ENCODE measurements around the gene PDCD10. TPM values are rescaled to one million over a fixed set of nuclear protein-coding genes. Genes with fewer than 3 reads are reported as not detected.

PDCD10 gene
- total RNA-seq, 5 donors from 2014 or later (not counting 1 experiment from before 2014, with no cell fraction given), result 40.2 to 46.7 (median 40.8) TPM

DNA sequence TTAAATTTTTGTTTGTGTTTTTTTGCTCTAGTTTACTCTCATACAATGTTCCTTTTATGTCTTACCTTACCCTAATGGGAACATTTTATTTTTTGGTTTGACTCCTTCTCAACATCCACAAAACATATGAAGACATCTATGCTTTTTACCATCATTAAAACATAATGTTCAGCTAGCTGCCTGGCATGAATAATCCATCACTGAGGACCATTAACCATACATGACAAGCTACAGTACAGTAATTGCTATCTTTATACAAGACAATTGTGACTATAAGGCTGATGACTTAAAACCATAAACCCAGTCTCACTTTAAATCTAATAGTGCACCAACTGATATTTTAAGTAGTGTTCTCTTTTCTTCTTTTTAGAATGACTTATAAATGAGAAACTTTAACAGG, 14.5 kb upstream of the PDCD10 start:
- H3K4me3 Mint-ChIP-seq, result no peak overlapping the region
- H3K27ac ChIP-seq (ENCODE audit: low read length), result no peak overlapping the region
- H3K27me3 ChIP-seq (replicated peaks in 1 of 2; ENCODE audit: control insufficient read depth in 2 of 2, extremely low read depth in 1 of 2, insufficient read depth in 2 of 2, low read length in 1 of 2), result no peaks in the 10 kb centered on the region
- H3K36me3 ChIP-seq (ENCODE audit: control insufficient read depth in 2 of 2, extremely low read depth in 1 of 2, insufficient read depth in 1 of 2, low read length in 1 of 2), result no peaks in the 10 kb centered on the region
- no peak overlapping the region for H3K27ac Mint-ChIP-seq
- ChIA-PET POLR2A (interaction anchor here in 1 of 2 donors (0.6 kb wide), 1 partner anchor 56 kb away, joined by 3 read pairs; no protein-coding TSS in a partner anchor), CTCF (interaction anchor here (0.7 to 1.2 kb wide), 2 partner anchors 12 to 369 kb away, joined by 3 read pairs; partner anchors contain the start of gene ZBBX (in 1 of the 2))
- no peaks in the 10 kb centered on the region for H3K36me3 Mint-ChIP-seq
- H3K9me3 ChIP-seq, result no peaks in the 10 kb centered on the region
- no peak for DNase-seq
- peaks cover 13 to 22% (median 16%) of the 10 kb centered on the region in 3 donors for H3K4me1 Mint-ChIP-seq
- H3K4me1 ChIP-seq (ENCODE audit: control insufficient read depth in 1 of 2, extremely low read depth in 1 of 2, insufficient read depth in 2 of 2, low read length in 2 of 2), result peaks cover 0 to 4% of the 10 kb centered on the region in 2 experiments
- no peaks in the 10 kb centered on the region for H3K9me3 Mint-ChIP-seq
- H3K27me3 Mint-ChIP-seq, result no peaks in the 10 kb centered on the region
- H3K4me3 ChIP-seq (ENCODE audit: control insufficient read depth in 1 of 2, extremely low read depth in 1 of 2, low read length in 1 of 2), result no peak overlapping the region
- no peak for ATAC-seq (replicated peaks in 1 of 4)

DNA sequence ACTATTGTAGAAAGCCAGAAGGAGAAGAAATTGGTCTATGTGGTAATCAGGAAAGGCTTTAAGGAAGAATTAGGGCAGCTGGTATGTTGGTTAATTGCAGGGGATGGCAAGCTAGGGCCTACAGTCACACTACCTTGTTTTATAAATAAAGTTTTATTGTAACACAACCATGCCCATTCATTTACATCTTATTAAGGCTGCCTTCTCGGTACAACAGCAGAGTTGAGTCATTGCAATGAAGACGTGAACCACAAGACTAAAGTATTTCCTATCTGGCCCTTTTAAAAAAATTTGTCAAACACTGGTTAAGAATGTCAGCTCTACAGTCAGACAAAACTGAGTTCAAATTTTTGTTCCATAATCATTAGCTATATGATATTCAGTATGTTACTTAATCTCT, 9.1 kb upstream of the PDCD10 start:
- POLR2A ChIA-PET, result interaction anchor here (0.6 kb wide), 2 partner anchors 140 to 351 kb away, joined by 3 read pairs; no protein-coding TSS in a partner anchor
- ATAC-seq (replicated peaks in 1 of 4) (no peak), DNase-seq (no peak)
- no peaks in the 10 kb centered on the region for H3K27me3 Mint-ChIP-seq
- H3K27ac Mint-ChIP-seq, result no peak overlapping the region
- H3K36me3 ChIP-seq (ENCODE audit: control insufficient read depth in 2 of 2, extremely low read depth in 1 of 2, insufficient read depth in 1 of 2, low read length in 1 of 2), result no peaks in the 10 kb centered on the region
- H3K27me3 ChIP-seq (replicated peaks in 1 of 2; ENCODE audit: control insufficient read depth in 2 of 2, extremely low read depth in 1 of 2, insufficient read depth in 2 of 2, low read length in 1 of 2), result no peaks in the 10 kb centered on the region
- H3K36me3 Mint-ChIP-seq, result peaks cover 3% of the 10 kb centered on the region
- no peak overlapping the region for H3K27ac ChIP-seq (ENCODE audit: low read length)
- no peaks in the 10 kb centered on the region for H3K9me3 ChIP-seq
- H3K4me1 Mint-ChIP-seq, result peaks cover 0 to 9% (median 5%) of the 10 kb centered on the region in 3 donors
- H3K4me3 ChIP-seq (ENCODE audit: control insufficient read depth in 1 of 2, extremely low read depth in 1 of 2, low read length in 1 of 2), result no peak overlapping the region
- H3K4me3 Mint-ChIP-seq, result no peak overlapping the region
- H3K9me3 Mint-ChIP-seq, result no peaks in the 10 kb centered on the region
- no CpG with 5 or more reads among the region's 2 CpGs for WGBS (ENCODE audit: insufficient coverage)
- CTCF ChIA-PET, result interaction anchor here (0.6 to 1.4 kb wide), 3 partner anchors 39 to 346 kb away, joined by 3 to 4 read pairs (median 3); no protein-coding TSS in a partner anchor
- no peaks in the 10 kb centered on the region for H3K4me1 ChIP-seq (ENCODE audit: control insufficient read depth in 1 of 2, extremely low read depth in 1 of 2, insufficient read depth in 2 of 2, low read length in 2 of 2)

DNA sequence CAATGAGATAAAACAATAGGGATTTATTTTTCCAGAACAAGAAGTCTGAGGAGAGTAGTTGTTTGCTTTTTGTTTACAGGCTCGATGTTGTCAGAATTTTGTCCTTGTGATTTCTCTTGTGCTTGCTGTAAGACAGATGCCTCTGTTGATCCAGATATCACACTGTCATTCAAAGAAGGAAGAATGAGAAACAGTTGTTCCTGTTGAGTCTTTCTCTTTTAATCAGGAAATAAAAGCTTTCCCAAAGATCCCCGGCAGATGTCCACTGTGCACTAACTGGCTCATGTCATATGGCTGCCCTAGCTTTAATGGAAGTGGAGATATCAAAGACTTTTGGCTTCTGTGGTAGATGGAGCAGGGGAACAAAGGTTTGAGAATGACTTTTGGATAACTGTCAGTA, 7.6 kb upstream of the PDCD10 start:
- H3K4me3 Mint-ChIP-seq, result no peak overlapping the region
- no peak for DNase-seq

DNA sequence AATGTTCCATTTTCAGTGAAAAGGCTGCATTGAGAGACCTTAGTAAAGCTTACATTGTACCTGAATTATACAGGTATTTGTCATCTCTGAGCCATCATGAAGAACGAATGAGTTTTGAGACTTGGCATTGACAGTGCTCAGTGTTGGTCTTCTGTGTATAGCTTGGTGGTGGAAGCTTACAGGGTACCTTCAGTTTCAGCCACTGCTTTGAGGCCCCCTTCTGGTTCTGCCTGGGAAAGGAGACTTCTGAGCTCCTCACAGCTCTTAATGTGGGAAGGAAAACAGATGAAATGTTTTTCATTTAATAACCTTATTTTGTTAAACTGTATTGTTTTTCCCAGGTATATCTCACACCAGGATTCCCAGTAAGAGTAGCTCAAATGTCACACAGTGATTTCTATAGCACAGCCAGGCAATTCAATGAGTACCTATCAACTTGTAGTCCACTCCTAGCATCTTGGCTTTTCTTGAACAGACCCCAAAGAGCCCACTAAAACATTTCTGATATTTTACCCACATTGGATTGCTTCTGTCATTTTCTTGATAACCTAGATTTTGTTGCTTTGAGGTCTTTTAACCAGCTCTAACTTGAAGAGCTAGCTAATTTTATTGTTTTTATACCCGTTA, 6.4 kb upstream of the PDCD10 start:
- H3K9me3 ChIP-seq, result no peaks in the 10 kb centered on the region
- CTCF ChIA-PET, result interaction anchor here (0.9 to 1.6 kb wide), 8 partner anchors 10 to 361 kb away, joined by 3 to 10 read pairs (median 4); partner anchors contain the start of gene ZBBX (in 2 of the 2)

More for the DNA sequence above, 7.6 kb upstream of the PDCD10 start:
- Histone ChIP-seq H3K36me3 (ENCODE audit: control insufficient read depth in 2 of 2, extremely low read depth in 1 of 2, insufficient read depth in 1 of 2, low read length in 1 of 2) (no peaks in the 10 kb centered on the region), H3K4me3 (ENCODE audit: control insufficient read depth in 1 of 2, extremely low read depth in 1 of 2, low read length in 1 of 2) (no peak overlapping the region), H3K27ac (ENCODE audit: low read length) (no peak overlapping the region), H3K9me3 (no peaks in the 10 kb centered on the region), H3K27me3 (replicated peaks in 1 of 2; ENCODE audit: control insufficient read depth in 2 of 2, extremely low read depth in 1 of 2, insufficient read depth in 2 of 2, low read length in 1 of 2) (no peaks in the 10 kb centered on the region), H3K4me1 (ENCODE audit: control insufficient read depth in 1 of 2, extremely low read depth in 1 of 2, insufficient read depth in 2 of 2, low read length in 2 of 2) (no peaks in the 10 kb centered on the region)
- no CpG with 5 or more reads among the region's 2 CpGs for WGBS (ENCODE audit: insufficient coverage)
- Mint-ChIP-seq H3K27ac (no peak overlapping the region), H3K27me3 (no peaks in the 10 kb centered on the region), H3K36me3 (peaks cover 3% of the 10 kb centered on the region), H3K9me3 (no peaks in the 10 kb centered on the region), H3K4me1 (peaks cover 6 to 17% (median 12%) of the 10 kb centered on the region in 3 donors)
- CTCF ChIA-PET, result interaction anchor here in 1 of 2 donors (1.3 to 1.6 kb wide), 3 partner anchors 11 to 52 kb away, joined by 3 to 7 read pairs (median 4); no protein-coding TSS in a partner anchor
- no peak for ATAC-seq (replicated peaks in 1 of 4)
- POLR2A ChIA-PET, result no interaction called here

DNA sequence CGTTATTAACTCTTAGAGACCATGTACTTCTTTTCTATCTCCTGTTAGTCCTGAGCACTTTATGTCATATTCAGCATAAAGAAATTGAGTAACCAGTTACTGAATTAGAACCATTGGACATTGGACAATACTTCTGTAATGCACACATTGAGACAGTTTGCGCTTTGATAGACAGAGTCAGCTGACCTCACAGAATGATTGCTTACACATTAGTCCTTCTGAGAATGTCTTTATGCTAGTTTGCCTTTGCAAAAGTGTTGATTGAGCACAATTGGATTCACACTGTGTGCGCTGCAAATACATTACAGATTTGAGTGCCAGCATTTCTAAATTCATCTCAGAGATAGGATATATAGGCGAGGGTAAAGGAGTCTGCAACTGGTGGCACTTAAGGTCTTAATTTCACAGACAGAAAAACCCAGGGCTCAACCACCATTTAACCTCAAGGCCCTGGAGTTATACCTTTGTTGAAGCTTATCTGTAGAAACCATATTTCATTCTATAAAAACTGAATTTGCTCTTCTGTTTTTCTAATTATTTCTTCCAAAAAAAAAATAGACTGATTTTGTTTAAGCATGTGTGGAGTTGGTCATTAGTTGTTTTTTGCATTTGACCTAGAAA, 4.6 kb upstream of the PDCD10 start:
- 100% methylated on average over 1 of the region's 4 CpGs for WGBS (ENCODE audit: insufficient coverage)
- Histone ChIP-seq H3K4me3 (ENCODE audit: control insufficient read depth in 1 of 2, extremely low read depth in 1 of 2, low read length in 1 of 2) (no peak overlapping the region), H3K27me3 (replicated peaks in 1 of 2; ENCODE audit: control insufficient read depth in 2 of 2, extremely low read depth in 1 of 2, insufficient read depth in 2 of 2, low read length in 1 of 2) (no peaks in the 10 kb centered on the region), H3K9me3 (no peaks in the 10 kb centered on the region), H3K4me1 (ENCODE audit: control insufficient read depth in 1 of 2, extremely low read depth in 1 of 2, insufficient read depth in 2 of 2, low read length in 2 of 2) (peaks cover 0 to 8% of the 10 kb centered on the region in 2 experiments), H3K36me3 (ENCODE audit: control insufficient read depth in 2 of 2, extremely low read depth in 1 of 2, insufficient read depth in 1 of 2, low read length in 1 of 2) (no peaks in the 10 kb centered on the region), H3K27ac (ENCODE audit: low read length) (no peak overlapping the region)
- H3K9me3 Mint-ChIP-seq, result no peaks in the 10 kb centered on the region
- no peak overlapping the region for H3K27ac Mint-ChIP-seq
- H3K27me3 Mint-ChIP-seq, result no peaks in the 10 kb centered on the region
- H3K4me1 Mint-ChIP-seq, result peaks cover 12 to 17% (median 12%) of the 10 kb centered on the region in 3 donors
- ChIA-PET CTCF (interaction anchor here in 1 of 2 donors (0.5 kb wide), 1 partner anchor 358 kb away, joined by 3 read pairs; no protein-coding TSS in a partner anchor), POLR2A (no interaction called here)
- no peak for DNase-seq
- H3K4me3 Mint-ChIP-seq, result no peak overlapping the region
- ATAC-seq (replicated peaks in 1 of 4), result no peak
- peaks cover 3% of the 10 kb centered on the region for H3K36me3 Mint-ChIP-seq

More for the DNA sequence above, 6.4 kb upstream of the PDCD10 start:
- H3K4me3 ChIP-seq (ENCODE audit: control insufficient read depth in 1 of 2, extremely low read depth in 1 of 2, low read length in 1 of 2), result no peak overlapping the region
- no peaks in the 10 kb centered on the region for H3K27me3 ChIP-seq (replicated peaks in 1 of 2; ENCODE audit: control insufficient read depth in 2 of 2, extremely low read depth in 1 of 2, insufficient read depth in 2 of 2, low read length in 1 of 2)
- Mint-ChIP-seq H3K4me1 (peaks cover 12 to 17% (median 12%) of the 10 kb centered on the region in 3 donors), H3K9me3 (no peaks in the 10 kb centered on the region), H3K4me3 (no peak overlapping the region), H3K27me3 (no peaks in the 10 kb centered on the region), H3K27ac (no peak overlapping the region), H3K36me3 (peaks cover 3% of the 10 kb centered on the region)
- 33% methylated on average over 1 of the region's 2 CpGs for WGBS (ENCODE audit: insufficient coverage)
- H3K36me3 ChIP-seq (ENCODE audit: control insufficient read depth in 2 of 2, extremely low read depth in 1 of 2, insufficient read depth in 1 of 2, low read length in 1 of 2), result no peaks in the 10 kb centered on the region
- POLR2A ChIA-PET, result interaction anchor here in 1 of 2 donors (0.9 kb wide), 1 partner anchor 14 kb away, joined by 3 read pairs; no protein-coding TSS in a partner anchor
- H3K4me1 ChIP-seq (ENCODE audit: control insufficient read depth in 1 of 2, extremely low read depth in 1 of 2, insufficient read depth in 2 of 2, low read length in 2 of 2), result peaks cover 0 to 8% of the 10 kb centered on the region in 2 experiments
- DNase-seq (peak in 19 of 35 experiments; percentile 3 to 46 (median 12)), ATAC-seq (replicated peaks in 1 of 4) (peak; percentile 72 to 90 (median 82))
- H3K27ac ChIP-seq (ENCODE audit: low read length), result no peak overlapping the region

DNA sequence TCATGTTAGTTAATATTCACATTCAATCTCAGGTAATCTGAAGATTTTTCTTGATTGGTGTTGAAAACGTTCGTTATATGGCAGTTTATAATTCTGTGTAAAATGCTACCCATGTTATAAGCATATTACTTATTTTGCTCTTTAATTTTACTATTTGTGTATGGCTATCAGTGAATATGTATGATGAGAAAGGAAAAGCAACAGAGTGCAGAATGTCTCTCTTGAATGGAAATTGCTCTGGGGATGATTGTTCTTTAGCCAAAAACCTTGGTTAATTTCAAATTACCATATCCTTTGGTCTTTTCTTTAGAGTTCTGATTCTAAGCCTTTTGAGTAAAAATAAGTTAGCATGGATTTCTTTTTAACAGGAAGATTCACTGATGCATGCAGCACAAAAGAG, 3.3 kb upstream of the PDCD10 start:
- Histone ChIP-seq H3K4me3 (ENCODE audit: control insufficient read depth in 1 of 2, extremely low read depth in 1 of 2, low read length in 1 of 2) (no peak overlapping the region), H3K36me3 (ENCODE audit: control insufficient read depth in 2 of 2, extremely low read depth in 1 of 2, insufficient read depth in 1 of 2, low read length in 1 of 2) (no peaks in the 10 kb centered on the region), H3K4me1 (ENCODE audit: control insufficient read depth in 1 of 2, extremely low read depth in 1 of 2, insufficient read depth in 2 of 2, low read length in 2 of 2) (peaks cover 0 to 15% of the 10 kb centered on the region in 2 experiments), H3K27me3 (replicated peaks in 1 of 2; ENCODE audit: control insufficient read depth in 2 of 2, extremely low read depth in 1 of 2, insufficient read depth in 2 of 2, low read length in 1 of 2) (no peaks in the 10 kb centered on the region), H3K9me3 (no peaks in the 10 kb centered on the region), H3K27ac (ENCODE audit: low read length) (no peak overlapping the region)
- Mint-ChIP-seq H3K9me3 (no peaks in the 10 kb centered on the region), H3K4me3 (no peak overlapping the region), H3K36me3 (peaks cover 3% of the 10 kb centered on the region), H3K4me1 (peaks cover 12 to 17% (median 12%) of the 10 kb centered on the region in 3 donors), H3K27ac (no peak overlapping the region), H3K27me3 (no peaks in the 10 kb centered on the region)
- ATAC-seq (replicated peaks in 1 of 4), result no peak
- no CpG with 5 or more reads among the region's 2 CpGs for WGBS (ENCODE audit: insufficient coverage)
- no peak for DNase-seq
- ChIA-PET POLR2A (no interaction called here), CTCF (no interaction called here)
